H1 (cell line): ENCODE measurements around the gene PAX7. TPM values are rescaled to one million over a fixed set of nuclear protein-coding genes. Genes with fewer than 3 reads are reported as not detected.
A peak's percentile ranks its signal among the peaks of the same experiment; 100 is the strongest.

ENCODE experiments used
- CTCF ChIA-PET: fragments of 300-600 bp; sonication (Branson Sonifier 250); formaldehyde crosslinking; loops from one replicate; lab custom pipeline; 2021; ENCODE audit not compliant: partially characterized antibody; lab: Charles Lee
- POLR2A ChIA-PET: fragments of 300-600 bp; sonication (Branson Sonifier 250); formaldehyde crosslinking; loops from one replicate; lab custom pipeline; 2021; ENCODE audit warnings: inconsistent platforms; ENCODE audit not compliant: partially characterized antibody; lab: Charles Lee
- DNase-seq, 2 experiments: peaks; one replicate each; pipeline versions ENCODE4 v3.0.0 to v3.0.0-alpha.2; 2010 to 2022; ENCODE audit warnings: low spot score in 2 of 2, low read depth in 1 of 2, mixed read lengths in 1 of 2
- FAIRE-seq: peaks from 2 replicates; lab custom pipeline; 2011; peaks lifted over from hg19 to GRCh38; lab: Jason Lieb, UNC
- H2AFZ ChIP-seq: 2 replicates; pipeline ENCODE4 v1.8.1; 2012; ENCODE audit warnings: low read length, inconsistent platforms
- H2AK5ac ChIP-seq: 2 replicates; pipeline ENCODE4 v1.6.1; 2013; ENCODE audit warnings: low read depth, low read length
- H2BK120ac ChIP-seq: replicated peaks from 2 replicates; pipeline ENCODE3; 2013; ENCODE audit warnings: low read depth, low read length, inconsistent platforms
- H2BK12ac ChIP-seq: 2 replicates; pipeline ENCODE4 v1.6.1; 2013; ENCODE audit warnings: low read depth, low read length
- H2BK15ac ChIP-seq: 2 replicates; pipeline ENCODE4 v1.6.1; 2013; ENCODE audit warnings: low read length
- H2BK20ac ChIP-seq: 2 replicates; pipeline ENCODE4 v1.6.1; 2013; ENCODE audit warnings: low read length
- H2BK5ac ChIP-seq: 2 replicates; pipeline ENCODE4 v1.6.1; 2013; ENCODE audit warnings: low read depth, low read length
- H3K14ac ChIP-seq: 2 replicates; pipeline ENCODE4 v1.6.1; 2013; ENCODE audit warnings: inconsistent platforms; ENCODE audit not compliant: insufficient read length
- H3K18ac ChIP-seq: 2 replicates; pipeline ENCODE4 v1.6.1; 2013; ENCODE audit warnings: low read length; ENCODE audit errors: extremely low read depth
- H3K23ac ChIP-seq: 2 replicates; pipeline ENCODE4 v1.6.1; 2013; ENCODE audit warnings: inconsistent platforms; ENCODE audit not compliant: insufficient read length
- H3K23me2 ChIP-seq: 2 replicates; pipeline ENCODE4 v1.6.1; 2013; ENCODE audit warnings: low read depth, low read length
- H3K27ac ChIP-seq: 2 replicates; pipeline ENCODE4 v1.6.1; 2011; ENCODE audit warnings: low read depth, low read length, inconsistent platforms
- H3K27me3 ChIP-seq, 4 experiments: replicated peaks in 1 of 4; 1 replicate in 1 of 4; 2 replicates in 3 of 4; pipeline versions ENCODE4 v1.6.1 to v1.8.1; 2011 to 2013; ENCODE audit warnings: low read length in 3 of 4, mild to moderate bottlenecking in 3 of 4, inconsistent platforms in 2 of 4, mixed read lengths in 2 of 4, moderate library complexity in 1 of 4; ENCODE audit not compliant: control insufficient read depth in 3 of 4, insufficient read depth in 3 of 4; ENCODE audit errors: extremely low read depth in 1 of 4
- H3K36me3 ChIP-seq, 4 experiments: 2 replicates each; pipeline versions ENCODE4 v1.6.1 to v1.8.1; 2011 to 2013; ENCODE audit warnings: mild to moderate bottlenecking in 4 of 4, low read length in 3 of 4, moderate library complexity in 2 of 4, control low read depth in 1 of 4, inconsistent platforms in 1 of 4; ENCODE audit not compliant: insufficient read depth in 4 of 4, control insufficient read depth in 2 of 4
- H3K4ac ChIP-seq: replicated peaks from 2 replicates; pipeline ENCODE3; 2013; ENCODE audit warnings: low read length, low read depth, mixed read lengths, inconsistent platforms; ENCODE audit not compliant: insufficient read length
- H3K4me1 ChIP-seq, 4 experiments: replicated peaks in 1 of 4; 1 replicate in 1 of 4; 2 replicates in 3 of 4; pipeline versions ENCODE4 v1.6.1 to v1.8.1; 2011 to 2013; ENCODE audit warnings: low read length in 3 of 4, inconsistent platforms in 2 of 4, mixed read lengths in 1 of 4; ENCODE audit not compliant: insufficient read depth in 4 of 4, control insufficient read depth in 3 of 4
- H3K4me2 ChIP-seq, 2 experiments: 2 replicates each; pipeline versions ENCODE4 v1.6.1 to v1.8.1; 2011 to 2013; ENCODE audit warnings: low read depth in 2 of 2, low read length in 2 of 2, control low read depth in 1 of 2, inconsistent platforms in 1 of 2, mild to moderate bottlenecking in 1 of 2; ENCODE audit not compliant: insufficient read depth in 1 of 2
- H3K4me3 ChIP-seq, 4 experiments: fragments of 200-600, 300-600 bp in 1 of 4; sonication (generic), shearing (Covaris generic), sonication (Bioruptor Twin) in 1 of 4; 2 replicates each; pipeline versions ENCODE4 v1.5.1 to v1.8.1; 2011 to 2016; ENCODE audit warnings: low read length in 4 of 4, low read depth in 3 of 4, control low read depth in 2 of 4, inconsistent platforms in 2 of 4, mild to moderate bottlenecking in 2 of 4, mixed read lengths in 1 of 4, moderate library complexity in 1 of 4; ENCODE audit not compliant: insufficient read depth in 2 of 4; ENCODE audit errors: extremely low read depth in 1 of 4
- H3K56ac ChIP-seq: replicated peaks from 2 replicates; pipeline ENCODE3; 2013; ENCODE audit warnings: low read depth, mild to moderate bottlenecking, mixed read lengths, low read length, inconsistent platforms; ENCODE audit not compliant: insufficient read length
- H3K79me1 ChIP-seq: 2 replicates; pipeline ENCODE4 v1.6.1; 2013; ENCODE audit warnings: low read depth, low read length, control low read depth
- H3K79me2 ChIP-seq, 2 experiments: 2 replicates each; pipeline versions ENCODE4 v1.6.1 to v1.8.1; 2012 to 2013; ENCODE audit warnings: low read length in 2 of 2, mild to moderate bottlenecking in 2 of 2, inconsistent platforms in 1 of 2; ENCODE audit not compliant: insufficient read depth in 2 of 2, control insufficient read depth in 1 of 2
- H3K9ac ChIP-seq, 4 experiments: replicated peaks in 1 of 4; 1 replicate in 1 of 4; 2 replicates in 3 of 4; pipeline versions ENCODE4 v1.6.1 to v1.8.1; 2011 to 2013; ENCODE audit warnings: low read depth in 3 of 4, low read length in 3 of 4, control low read depth in 2 of 4, mild to moderate bottlenecking in 2 of 4, moderate library complexity in 2 of 4, inconsistent platforms in 1 of 4; ENCODE audit errors: extremely low read depth in 1 of 4
- H3K9me3 ChIP-seq, 2 experiments: 2 replicates each; pipeline versions ENCODE4 v1.6.1 to v1.8.1; 2012 to 2013; ENCODE audit warnings: mild to moderate bottlenecking in 2 of 2, moderate library complexity in 2 of 2, control low read depth in 1 of 2, inconsistent platforms in 1 of 2, low read depth in 1 of 2, low read length in 1 of 2, mixed read lengths in 1 of 2; ENCODE audit not compliant: insufficient read depth in 2 of 2
- H4K20me1 ChIP-seq, 2 experiments: replicated peaks in 1 of 2; 2 replicates each; pipeline versions ENCODE3 to v1.8.1; 2011 to 2013; ENCODE audit warnings: inconsistent platforms in 2 of 2, low read length in 2 of 2, mild to moderate bottlenecking in 1 of 2; ENCODE audit not compliant: insufficient read depth in 2 of 2, control insufficient read depth in 1 of 2
- H4K5ac ChIP-seq: 2 replicates; pipeline ENCODE4 v1.6.1; 2013; ENCODE audit warnings: low read length, low read depth, mixed read lengths, inconsistent platforms; ENCODE audit not compliant: insufficient read length
- H4K8ac ChIP-seq: 2 replicates; pipeline ENCODE4 v1.8.0; 2013; ENCODE audit warnings: mild to moderate bottlenecking, moderate library complexity, low read length, inconsistent platforms; ENCODE audit not compliant: insufficient read depth; ENCODE audit errors: extremely low read depth
- H4K91ac ChIP-seq: replicated peaks from 2 replicates; pipeline ENCODE3; 2013; ENCODE audit warnings: low read length, mixed read lengths, inconsistent platforms; ENCODE audit not compliant: insufficient read length
- CREB1 ChIP-seq: IDR thresholded peaks from 2 replicates; pipeline ENCODE4 v1.6.1; 2012; ENCODE audit warnings: inconsistent platforms
- KDM1A ChIP-seq: fragments of 200-600, 300-600 bp; sonication (generic); IDR thresholded peaks from 2 replicates; pipeline ENCODE4 v1.7.1; 2016; ENCODE audit warnings: mild to moderate bottlenecking, low read length, borderline replicate concordance
- KDM4A ChIP-seq: IDR thresholded peaks from one replicate; pipeline ENCODE4 v1.7.1; 2012; ENCODE audit warnings: low read depth, mild to moderate bottlenecking, moderate library complexity, low read length, inconsistent platforms; ENCODE audit not compliant: severe bottlenecking
- TAF7 ChIP-seq: optimal IDR thresholded peaks from 2 replicates; pipeline ENCODE3; 2011; ENCODE audit warnings: low read depth, mild to moderate bottlenecking, inconsistent platforms, low read length, moderate library complexity, borderline replicate concordance
- WGBS, 2 experiments: shearing (Covaris generic) in 1 of 2; methylation state at CpG; one replicate each; pipeline versions ENCODE4 v1.1.6 to v1.1.7; 2013 to 2015; ENCODE audit warnings: low lambda C conversion rate in 2 of 2, mixed read lengths in 2 of 2, inconsistent platforms in 1 of 2, low coverage in 1 of 2, missing lambda C conversion rate in 1 of 2; ENCODE audit not compliant: insufficient replicate concordance in 2 of 2, insufficient coverage in 1 of 2, insufficient read length in 1 of 2; ENCODE audit errors: extremely low coverage in 1 of 2, missing lambda C conversion rate in 1 of 2; 5-methylcytosine and 5-hydroxymethylcytosine counted together
- polyA plus RNA-seq, 7 experiments: library from polyadenylated mRNA; depleted of rRNA in 3 of 7; stranded (reverse) in 5 of 7; unstranded in 2 of 7; fragments of >200 nt in 5 of 7; fragments of 200-250 nt in 2 of 7; gene quantifications; 1 replicate in 5 of 7; 2 replicates in 1 of 7; 4 replicates in 1 of 7; pipeline versions ENCODE4 v1.2.1 to v1.2.3, GENCODE V29; 2011 to 2013; ENCODE audit warnings: missing spikeins in 2 of 7, mixed read lengths in 2 of 7
- total RNA-seq: library from RNA; stranded (reverse); fragmentation: NEBNext Ultra II Directional; extraction: Animal tissue kit (Norgen Biotek cat#: 25700); gene quantifications from 2 replicates; pipeline ENCODE4 v1.2.1, GENCODE V29; 2021
- TF ChIP-seq, protein P1 (sequence below): IDR thresholded peaks from 2 replicates; pipeline ENCODE4 v1.6.1; 2012; ENCODE audit warnings: low read length, inconsistent platforms

PAX7 gene
- total and polyA plus RNA-seq, 2 of the 8 experiments (the other 6 are each of a cell fraction or from before 2014, with no cell fraction given), result not detected

DNA sequence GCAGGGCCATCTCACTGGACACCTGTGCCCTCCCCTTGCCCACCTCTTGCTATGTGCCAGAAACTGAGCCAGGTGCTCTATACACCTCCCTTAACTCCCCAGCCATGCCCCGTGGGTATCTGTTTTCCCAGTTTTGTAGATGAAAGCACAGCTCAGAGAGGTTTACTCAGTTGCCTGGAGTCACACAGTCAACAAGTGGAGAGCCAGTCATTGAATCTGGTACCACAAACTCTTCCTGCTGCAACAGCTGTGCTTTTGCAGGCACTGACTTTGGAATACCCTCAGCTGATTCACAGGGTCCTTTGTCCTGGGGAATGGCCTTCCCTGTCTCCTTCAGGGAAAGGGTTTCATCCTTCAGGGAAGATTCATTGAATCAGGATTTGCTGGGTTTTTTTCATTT, 22.1 kb downstream of the PAX7 start:
- Histone ChIP-seq H3K4me1 (peaks cover 29 to 57% (median 45%) of the 10 kb centered on the region in 4 experiments), H3K23ac (no peak overlapping the region), H3K27ac (no peak overlapping the region), H4K20me1 (peaks cover 2 to 15% of the 10 kb centered on the region in 2 experiments), H3K18ac (no peak overlapping the region), H3K9me3 (no peaks in the 10 kb centered on the region; a peak in 1 of 4 replicates), H3K4ac (no peak overlapping the region), H3K4me2 (peak overlapping the region; percentile 4 to 12; a peak in 1 of 4 replicates), H3K23me2 (no peaks in the 10 kb centered on the region), H2BK120ac (no peak overlapping the region), H2BK20ac (no peak overlapping the region)
- DNase-seq, result no peak
- TF ChIP-seq KDM4A, result no peak
- no peak for TF ChIP-seq TAF7
- TF ChIP-seq KDM1A, result peak; percentile 67; the same call in 1 of the 2 replicates
- TF ChIP-seq, protein P1, sequence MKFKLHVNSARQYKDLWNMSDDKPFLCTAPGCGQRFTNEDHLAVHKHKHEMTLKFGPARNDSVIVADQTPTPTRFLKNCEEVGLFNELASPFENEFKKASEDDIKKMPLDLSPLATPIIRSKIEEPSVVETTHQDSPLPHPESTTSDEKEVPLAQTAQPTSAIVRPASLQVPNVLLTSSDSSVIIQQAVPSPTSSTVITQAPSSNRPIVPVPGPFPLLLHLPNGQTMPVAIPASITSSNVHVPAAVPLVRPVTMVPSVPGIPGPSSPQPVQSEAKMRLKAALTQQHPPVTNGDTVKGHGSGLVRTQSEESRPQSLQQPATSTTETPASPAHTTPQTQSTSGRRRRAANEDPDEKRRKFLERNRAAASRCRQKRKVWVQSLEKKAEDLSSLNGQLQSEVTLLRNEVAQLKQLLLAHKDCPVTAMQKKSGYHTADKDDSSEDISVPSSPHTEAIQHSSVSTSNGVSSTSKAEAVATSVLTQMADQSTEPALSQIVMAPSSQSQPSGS, result no peak
- no peak for TF ChIP-seq CREB1
- TF ChIP-seq, all 59 proteins: peak for 1
- Histone ChIP-seq H4K5ac (no peak overlapping the region), H3K36me3 (no peaks in the 10 kb centered on the region), H2BK15ac (no peak overlapping the region), H3K79me2 (no peaks in the 10 kb centered on the region), H4K8ac (no peak overlapping the region), H3K27me3 (peaks cover 41 to 91% (median 85%) of the 10 kb centered on the region in 4 experiments), H4K91ac (no peak overlapping the region), H2AK5ac (no peak overlapping the region; the same call in 1 of the 2 replicates), H3K14ac (no peak overlapping the region), H2BK12ac (no peak overlapping the region; the same call in 1 of the 2 replicates), H3K9ac (no peak overlapping the region), H3K56ac (no peak overlapping the region), H3K4me3 (no peak overlapping the region), H2AFZ (no peak overlapping the region), H2BK5ac (no peak overlapping the region), H3K79me1 (no peaks in the 10 kb centered on the region)
- ChIA-PET POLR2A (interaction anchor here (0.7 to 1.5 kb wide), 3 partner anchors 10 to 23 kb away, joined by 3 to 4 read pairs (median 3); no protein-coding TSS in a partner anchor), CTCF (interaction anchor here (0.6 to 17.3 kb wide), 8 partner anchors 9 to 63 kb away, joined by 3 to 207 read pairs (median 3); no protein-coding TSS in a partner anchor)
- FAIRE-seq, result no peak
- WGBS, 2 experiments, result 23% methylated on average over 1 of the region's 1 CpG; no CpG with 5 or more reads in 1 of the 2 experiments
